A549 (cell line): ENCODE measurements around the gene PRKD1. TPM values are rescaled to one million over a fixed set of nuclear protein-coding genes. Genes with fewer than 3 reads are reported as not detected.

ENCODE experiments used
- ATAC-seq, 2 experiments: fragments of 200-7000 bp in 1 of 2; fragments of >200 bp in 1 of 2; cut with Nextera tagmentation in 1 of 2; cut with Tn5 transposase in 1 of 2; 3 replicates each; pipeline versions ENCODE4 v1.8.0 to v1.9.1; 2018 to 2020; ENCODE audit warnings: mild to moderate bottlenecking in 1 of 2, moderate library complexity in 1 of 2
- CTCF ChIA-PET: fragments of 300-600 bp; sonication (Branson Sonifier 250); formaldehyde crosslinking; extraction: SDS; loops from one replicate; lab custom pipeline; 2021; ENCODE audit warnings: antibody characterized with exemption, inconsistent platforms; lab: Yijun Ruan, JAX
- POLR2A ChIA-PET: fragments of 350-600 bp; formaldehyde crosslinking; extraction: SDS; loops from one replicate; lab custom pipeline; 2021; ENCODE audit warnings: antibody characterized with exemption, inconsistent platforms; lab: Yijun Ruan, JAX
- DNase-seq, 2 experiments: peaks; one replicate each; pipeline versions ENCODE4 v3.0.0 to v3.0.0-alpha.2; 2011 to 2016; ENCODE audit warnings: low read depth in 1 of 2, low spot score in 1 of 2
- FAIRE-seq: peaks from 2 replicates; lab custom pipeline; 2011; peaks lifted over from hg19 to GRCh38; lab: Jason Lieb, UNC
- H3K27ac ChIP-seq, 2 experiments: fragments of >200 bp; sonication (Bioruptor Twin); formaldehyde crosslinking; 3 replicates each; pipeline ENCODE4 v1.5.1; 2016 to 2017
- H3K4me1 ChIP-seq: fragments of >200 bp; sonication (Bioruptor Twin); formaldehyde crosslinking; 3 replicates; pipeline ENCODE4 v1.6.1; 2016
- H3K4me2 ChIP-seq: fragments of >200 bp; sonication (Bioruptor Twin); formaldehyde crosslinking; 3 replicates; pipeline ENCODE4 v1.6.1; 2016
- H3K4me3 ChIP-seq: fragments of >200 bp; sonication (Bioruptor Twin); formaldehyde crosslinking; 3 replicates; pipeline ENCODE4 v1.5.1; 2016
- H3K9me3 ChIP-seq: fragments of >200 bp; sonication (Bioruptor Twin); formaldehyde crosslinking; 3 replicates; pipeline ENCODE4 v1.6.1; 2016
- BCL3 ChIP-seq: fragments of >200 bp; sonication (Bioruptor Twin); formaldehyde crosslinking; IDR thresholded peaks from 3 replicates; pipeline ENCODE4 v1.6.1; 2016
- CHD2 ChIP-seq: fragments of 150-350 bp; IDR thresholded peaks from 2 replicates; pipeline ENCODE4 v1.6.1; 2014; ENCODE audit warnings: low read length; ENCODE audit not compliant: partially characterized antibody
- E2F6 ChIP-seq: IDR thresholded peaks from 2 replicates; pipeline ENCODE4 v1.6.1; 2012; ENCODE audit warnings: low read depth, borderline replicate concordance
- ELK1 ChIP-seq: fragments of 150-350 bp; IDR thresholded peaks from 2 replicates; pipeline ENCODE4 v1.6.1; 2014; ENCODE audit warnings: low read depth, mild to moderate bottlenecking, low read length
- EP300 ChIP-seq, 2 experiments: fragments of >200 bp; sonication (Bioruptor Twin); formaldehyde crosslinking; IDR thresholded peaks; 2 replicates in 1 of 2; 3 replicates in 1 of 2; pipeline ENCODE4 v1.6.1; 2016 to 2017
- ESRRA ChIP-seq: fragments of 150-350 bp; IDR thresholded peaks from 2 replicates; pipeline ENCODE4 v1.6.1; 2014; ENCODE audit warnings: mild to moderate bottlenecking, low read length, borderline replicate concordance
- HDAC2 ChIP-seq: fragments of 200-600 bp; sonication (generic); IDR thresholded peaks from 2 replicates; pipeline ENCODE4 v1.6.1; 2016
- HOXB13 ChIP-seq: fragments of 250-450 bp; sonication (Bioruptor Pico); IDR thresholded peaks from 2 replicates; pipeline ENCODE4 v1.5.0; 2020; ENCODE audit warnings: low read depth, mild to moderate bottlenecking, moderate library complexity
- KDM5A ChIP-seq: fragments of 200-600 bp; sonication (generic); IDR thresholded peaks from 2 replicates; pipeline ENCODE4 v1.6.1; 2016; ENCODE audit warnings: antibody characterized with exemption, mild to moderate bottlenecking
- NPAS2 ChIP-seq: fragments of 250-450 bp; sonication (Bioruptor Pico); IDR thresholded peaks from 2 replicates; pipeline ENCODE4 v1.8.0; 2022; ENCODE audit warnings: mild to moderate bottlenecking, moderate library complexity, borderline replicate concordance
- PBX3 ChIP-seq: IDR thresholded peaks from 2 replicates; pipeline ENCODE4 v1.6.1; 2012
- PHF8 ChIP-seq: fragments of 200-600 bp; sonication (generic); IDR thresholded peaks from 2 replicates; pipeline ENCODE4 v1.6.1; 2016; ENCODE audit warnings: low read depth, mild to moderate bottlenecking, antibody characterized with exemption, moderate library complexity, borderline replicate concordance
- POLR2A ChIP-seq: IDR thresholded peaks from 2 replicates; pipeline ENCODE4 v1.6.1; 2012; ENCODE audit warnings: mild to moderate bottlenecking, low read length
- REST ChIP-seq: fragments of 200-600 bp; sonication (generic); IDR thresholded peaks from 2 replicates; pipeline ENCODE4 v1.6.1; 2016; ENCODE audit warnings: antibody characterized with exemption, mild to moderate bottlenecking, moderate library complexity
- ZFP36 ChIP-seq: fragments of 450-650 bp; IDR thresholded peaks from 2 replicates; pipeline ENCODE4 v1.6.1; 2014; ENCODE audit warnings: borderline replicate concordance; ENCODE audit not compliant: partially characterized antibody
- ZNF302 ChIP-seq: fragments of 250-450 bp; sonication (Bioruptor Pico); IDR thresholded peaks from 2 replicates; pipeline ENCODE4 v1.9.0; 2021; ENCODE audit warnings: inconsistent platforms, mild to moderate bottlenecking, moderate library complexity
- ZSCAN20 ChIP-seq: fragments of 250-450 bp; sonication (Bioruptor Pico); IDR thresholded peaks from 2 replicates; pipeline ENCODE4 v1.8.0; 2022; ENCODE audit warnings: mild to moderate bottlenecking, moderate library complexity
- WGBS: methylation state at CpG from one replicate; pipeline ENCODE4 v1.1.6; 2017; ENCODE audit errors: missing lambda C conversion rate; 5-methylcytosine and 5-hydroxymethylcytosine counted together
- polyA plus RNA-seq, 4 experiments: library from polyadenylated mRNA; depleted of rRNA in 3 of 4; stranded (reverse); fragments of >200 nt; fragmentation: RNase III in 1 of 4; extraction: RNeasy Plus Mini Kit Qiagen cat#74134 plus additional on column Dnase treatment in 1 of 4; gene quantifications; 2 replicates in 3 of 4; 3 replicates in 1 of 4; pipeline ENCODE4 v1.2.3, GENCODE V29; 2011 to 2017

PRKD1 gene
- polyA plus RNA-seq, 2 of the 4 experiments (the other 2 are of a cell fraction): 3.0 to 7.8 TPM

GRCh38 chr14:29576927-29577326, 350.7 kb downstream of the PRKD1 start:
- WGBS: 67% methylated on average over 4 of the region's 4 CpGs
- no peak for ATAC-seq
- DNase-seq: no peak
- TF ChIP-seq HDAC2: no peak
- TF ChIP-seq PHF8: no peak
- TF ChIP-seq ZFP36: no peak
- no peak for TF ChIP-seq CHD2
- TF ChIP-seq E2F6: no peak
- no peak for TF ChIP-seq BCL3
- TF ChIP-seq PBX3: no peak
- TF ChIP-seq ELK1: no peak
- TF ChIP-seq KDM5A: no peak
- TF ChIP-seq, all 56 proteins: peak for 0
- Histone ChIP-seq H3K4me2 (no peak overlapping the region), H3K4me3 (no peak overlapping the region), H3K4me1 (no peaks in the 10 kb centered on the region), H3K9me3 (no peaks in the 10 kb centered on the region), H3K27ac (no peak overlapping the region)
- FAIRE-seq: no peak
- ChIA-PET CTCF (interaction anchor here (1.1 to 1.2 kb wide), 2 partner anchors 26 to 637 kb away, joined by 3 read pairs; no protein-coding TSS in a partner anchor), POLR2A (no interaction called here)

- TF ChIP-seq REST: no peak
- no peak for TF ChIP-seq POLR2A
- no peak for TF ChIP-seq ZSCAN20 (CRISPR knock-in tag)
- TF ChIP-seq ESRRA: no peak
- no peak for TF ChIP-seq HOXB13 (CRISPR knock-in tag)
- no peak for TF ChIP-seq NPAS2 (CRISPR knock-in tag)
- TF ChIP-seq EP300 (IDR thresholded peaks at IDR 0.05): no peak
- no peak for TF ChIP-seq ZNF302 (CRISPR knock-in tag)
- ATAC-seq (no peak), FAIRE-seq (no peak), DNase-seq (no peak)
- CTCF ChIA-PET: no interaction called here
- H3K27ac ChIP-seq: no peak overlapping the region
- H3K9me3 ChIP-seq: peaks cover 6% of the 10 kb centered on the region; the same call in 2 of the 3 replicates
- 35% methylated on average over 2 of the region's 2 CpGs for WGBS
- H3K4me2 ChIP-seq: no peak overlapping the region
- POLR2A ChIA-PET: no interaction called here
- H3K4me1 ChIP-seq: no peaks in the 10 kb centered on the region
- no peak overlapping the region for H3K4me3 ChIP-seq
These were observed 358.5 kb downstream of the PRKD1 start for GRCh38 chr14:29569194-29569593.
